Anterior cingulate cortex (tissue), 58 donors: Measurements from ENCODE around the gene FAM181B.
A peak's percentile ranks its signal among the peaks of the same experiment; 100 is the strongest.
"Not testable (repeated sequence)": the region's sequence is repeated elsewhere in the genome, so short reads cannot be mapped to it uniquely, and the experiment has no call there.

Experiments used
- DNase-seq, 58 donors: peaks; one replicate each; lab custom pipeline; 2025; lab: John Stamatoyannopoulos, UW

FAM181B gene

GRCh38 chr11:82689347-82689746 lies 44.3 kb downstream of the FAM181B start:
- DNase-seq: not testable (repeated sequence)

GRCh38 chr11:82686211-82686610 lies 47.5 kb downstream of the FAM181B start:
- no peak for DNase-seq

DNA sequence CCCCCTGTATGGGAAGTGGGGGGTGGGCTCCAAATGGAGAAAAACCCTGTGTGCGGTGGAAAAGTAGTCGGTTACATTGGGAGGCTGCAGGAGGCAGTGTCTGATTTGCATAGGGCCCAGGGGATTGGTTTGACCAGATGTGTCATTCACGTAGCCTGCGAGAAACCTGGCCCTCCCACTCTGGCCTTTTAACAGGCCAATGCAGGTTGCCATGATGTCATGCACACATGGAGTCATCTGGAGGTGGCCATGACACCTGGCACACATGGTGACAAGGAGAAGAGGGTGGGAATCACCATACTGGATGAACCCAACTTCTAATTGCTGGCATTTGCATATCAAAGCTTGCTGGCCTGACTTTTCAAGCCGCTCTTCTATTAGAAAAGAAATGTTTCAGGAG lies 50.6 kb downstream of the FAM181B start:
- no peak for DNase-seq

DNA sequence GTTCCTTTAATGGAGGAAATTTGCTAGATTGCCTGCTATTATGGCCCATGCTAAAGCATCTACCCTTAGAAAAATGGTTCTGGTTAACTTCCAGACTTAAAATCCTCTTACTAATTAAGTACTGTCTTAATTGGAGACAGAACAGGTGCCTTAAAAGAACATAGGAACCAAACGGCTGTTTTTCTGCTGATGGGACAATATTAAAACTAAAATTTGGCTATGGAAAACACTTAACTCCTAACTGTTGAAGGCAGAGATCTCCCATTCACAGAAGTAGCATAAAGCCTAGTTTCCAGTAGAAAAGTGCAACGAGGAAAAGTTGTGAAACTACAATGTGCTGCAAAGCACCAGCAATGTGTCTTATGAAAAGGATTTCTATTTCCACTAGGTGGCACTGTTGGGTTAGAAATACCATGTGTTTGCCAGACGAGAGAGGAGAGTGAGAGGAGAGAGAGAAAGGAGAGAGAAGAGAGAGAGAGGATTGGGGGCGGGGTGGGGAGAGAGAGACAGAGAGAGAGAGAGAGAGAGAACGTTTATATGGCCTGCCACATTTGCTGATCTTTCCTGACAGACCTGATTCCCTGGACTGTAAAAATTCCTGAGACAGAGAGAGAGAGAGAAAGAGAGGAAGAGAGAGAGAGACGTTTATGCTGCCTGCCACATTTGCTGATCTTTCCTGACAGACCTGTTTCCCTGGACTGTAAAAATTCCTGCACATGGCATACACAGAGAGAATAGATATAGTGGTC lies 51.5 kb downstream of the FAM181B start:
- peak in 15 of 58 donors; percentile 1 to 78 (median 5) for DNase-seq

GRCh38 chr11:82680252-82680651 lies 53.4 kb downstream of the FAM181B start:
- DNase-seq: no peak
